KMS-11 (cell line): ENCODE data around the gene KLK14.

Experiments
- H2AFZ ChIP-seq: fragments of 200-600 bp; sonication (generic); 2 replicates; pipeline ENCODE4 v1.6.1; 2016; ENCODE audit warnings: antibody characterized with exemption, mixed run types, low read depth
- H3K27ac ChIP-seq: fragments of 200-600 bp; sonication (generic); 2 replicates; pipeline ENCODE4 v1.6.1; 2016; ENCODE audit warnings: mild to moderate bottlenecking, mixed run types
- H3K27me3 ChIP-seq: fragments of 200-600 bp; sonication (generic); 2 replicates; pipeline ENCODE4 v1.6.1; 2017; ENCODE audit warnings: mild to moderate bottlenecking, low read depth, mixed run types, moderate library complexity; ENCODE audit not compliant: insufficient read depth
- H3K36me3 ChIP-seq: fragments of 200-600 bp; sonication (generic); 2 replicates; pipeline ENCODE4 v1.6.1; 2017; ENCODE audit warnings: mild to moderate bottlenecking, mixed run types; ENCODE audit not compliant: insufficient read depth
- H3K4me1 ChIP-seq: fragments of 200-600 bp; sonication (generic); 2 replicates; pipeline ENCODE4 v1.6.1; 2016; ENCODE audit warnings: mild to moderate bottlenecking, low read depth, mixed run types; ENCODE audit not compliant: poor library complexity, severe bottlenecking
- H3K4me2 ChIP-seq: fragments of 200-600 bp; sonication (generic); 2 replicates; pipeline ENCODE4 v1.7.0; 2016; ENCODE audit warnings: mild to moderate bottlenecking, mixed run types
- H3K4me3 ChIP-seq: fragments of 200-600 bp; sonication (generic); IDR thresholded peaks from 2 replicates; pipeline ENCODE4 v1.6.1; 2017; ENCODE audit warnings: low read depth, low read length, mixed read lengths; ENCODE audit not compliant: insufficient read depth
- H3K79me2 ChIP-seq: fragments of 200-600 bp; sonication (generic); 2 replicates; pipeline ENCODE4 v1.6.1; 2016; ENCODE audit warnings: low read depth, mixed run types; ENCODE audit not compliant: insufficient read depth
- H3K9ac ChIP-seq: fragments of 200-600 bp; sonication (generic); 2 replicates; pipeline ENCODE4 v1.6.1; 2016; ENCODE audit warnings: mild to moderate bottlenecking, mixed run types
- H4K20me1 ChIP-seq: fragments of 200-600 bp; sonication (generic); 2 replicates; pipeline ENCODE4 v1.6.1; 2016; ENCODE audit warnings: mild to moderate bottlenecking, mixed run types; ENCODE audit not compliant: insufficient read depth
- TF ChIP-seq, protein P1 (sequence below): fragments of 200-600 bp; sonication (generic); conservative IDR thresholded peaks from 2 replicates; pipeline ENCODE4 v1.6.1; 2017; ENCODE audit warnings: low read depth, mild to moderate bottlenecking, antibody characterized with exemption, low read length, moderate library complexity, mixed read lengths

The KLK14 gene

DNA sequence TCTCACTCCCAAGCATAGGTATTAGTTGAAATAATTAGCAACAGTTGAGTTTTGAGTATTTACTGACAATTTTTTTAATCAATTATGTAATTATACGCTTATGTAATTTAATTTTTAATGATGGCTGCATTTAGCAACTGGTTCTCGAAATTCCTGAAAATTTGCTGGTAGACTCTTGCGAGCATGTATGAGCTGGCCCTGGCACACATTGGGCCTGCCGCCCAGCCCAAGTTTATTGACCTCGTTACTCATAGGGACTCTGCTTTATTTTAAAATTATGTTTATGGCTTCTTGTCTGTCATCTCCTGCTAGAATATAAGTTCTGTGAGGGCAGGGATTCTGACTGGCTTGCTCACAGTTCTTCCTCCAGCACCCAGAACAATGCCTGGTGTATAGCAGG lies 6.7 kb downstream of the KLK14 start:
- Histone ChIP-seq H3K27ac (no peak overlapping the region), H3K27me3 (peaks cover 10% of the 10 kb centered on the region; the same call in 1 of the 2 replicates), H2AFZ (no peak overlapping the region)

DNA sequence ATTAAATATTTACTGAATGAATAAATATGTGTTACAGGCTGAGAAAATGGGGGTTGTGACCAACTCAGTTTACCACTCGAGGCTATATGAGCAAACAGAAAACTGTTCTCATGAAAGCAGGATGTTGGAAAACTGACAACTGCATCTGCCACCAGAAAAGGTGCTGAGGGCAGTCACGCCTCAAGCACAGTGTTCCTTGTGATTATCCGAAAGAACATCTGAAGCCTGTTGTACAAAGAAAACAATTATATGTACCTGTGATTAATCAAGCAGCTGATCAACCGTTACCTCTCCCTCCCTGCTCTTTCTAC lies 11.6 kb downstream of the KLK14 start:
- Histone ChIP-seq H3K27ac (no peak overlapping the region), H3K36me3 (no peaks in the 10 kb centered on the region), H3K4me1 (no peaks in the 10 kb centered on the region), H2AFZ (no peak overlapping the region), H3K79me2 (no peaks in the 10 kb centered on the region), H3K9ac (no peak overlapping the region), H4K20me1 (no peaks in the 10 kb centered on the region), H3K4me3 (no peak overlapping the region), H3K4me2 (no peak overlapping the region), H3K27me3 (no peaks in the 10 kb centered on the region; the same call in 1 of the 2 replicates)
- TF ChIP-seq, protein P1, sequence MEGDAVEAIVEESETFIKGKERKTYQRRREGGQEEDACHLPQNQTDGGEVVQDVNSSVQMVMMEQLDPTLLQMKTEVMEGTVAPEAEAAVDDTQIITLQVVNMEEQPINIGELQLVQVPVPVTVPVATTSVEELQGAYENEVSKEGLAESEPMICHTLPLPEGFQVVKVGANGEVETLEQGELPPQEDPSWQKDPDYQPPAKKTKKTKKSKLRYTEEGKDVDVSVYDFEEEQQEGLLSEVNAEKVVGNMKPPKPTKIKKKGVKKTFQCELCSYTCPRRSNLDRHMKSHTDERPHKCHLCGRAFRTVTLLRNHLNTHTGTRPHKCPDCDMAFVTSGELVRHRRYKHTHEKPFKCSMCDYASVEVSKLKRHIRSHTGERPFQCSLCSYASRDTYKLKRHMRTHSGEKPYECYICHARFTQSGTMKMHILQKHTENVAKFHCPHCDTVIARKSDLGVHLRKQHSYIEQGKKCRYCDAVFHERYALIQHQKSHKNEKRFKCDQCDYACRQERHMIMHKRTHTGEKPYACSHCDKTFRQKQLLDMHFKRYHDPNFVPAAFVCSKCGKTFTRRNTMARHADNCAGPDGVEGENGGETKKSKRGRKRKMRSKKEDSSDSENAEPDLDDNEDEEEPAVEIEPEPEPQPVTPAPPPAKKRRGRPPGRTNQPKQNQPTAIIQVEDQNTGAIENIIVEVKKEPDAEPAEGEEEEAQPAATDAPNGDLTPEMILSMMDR: no peak

More for the DNA sequence above, 6.7 kb downstream of the KLK14 start:
- Histone ChIP-seq H3K36me3 (no peaks in the 10 kb centered on the region), H3K4me3 (no peak overlapping the region), H3K4me1 (no peaks in the 10 kb centered on the region), H3K79me2 (no peaks in the 10 kb centered on the region), H4K20me1 (no peaks in the 10 kb centered on the region), H3K9ac (no peak overlapping the region), H3K4me2 (no peak overlapping the region)
- TF ChIP-seq, protein P1: no peak

DNA sequence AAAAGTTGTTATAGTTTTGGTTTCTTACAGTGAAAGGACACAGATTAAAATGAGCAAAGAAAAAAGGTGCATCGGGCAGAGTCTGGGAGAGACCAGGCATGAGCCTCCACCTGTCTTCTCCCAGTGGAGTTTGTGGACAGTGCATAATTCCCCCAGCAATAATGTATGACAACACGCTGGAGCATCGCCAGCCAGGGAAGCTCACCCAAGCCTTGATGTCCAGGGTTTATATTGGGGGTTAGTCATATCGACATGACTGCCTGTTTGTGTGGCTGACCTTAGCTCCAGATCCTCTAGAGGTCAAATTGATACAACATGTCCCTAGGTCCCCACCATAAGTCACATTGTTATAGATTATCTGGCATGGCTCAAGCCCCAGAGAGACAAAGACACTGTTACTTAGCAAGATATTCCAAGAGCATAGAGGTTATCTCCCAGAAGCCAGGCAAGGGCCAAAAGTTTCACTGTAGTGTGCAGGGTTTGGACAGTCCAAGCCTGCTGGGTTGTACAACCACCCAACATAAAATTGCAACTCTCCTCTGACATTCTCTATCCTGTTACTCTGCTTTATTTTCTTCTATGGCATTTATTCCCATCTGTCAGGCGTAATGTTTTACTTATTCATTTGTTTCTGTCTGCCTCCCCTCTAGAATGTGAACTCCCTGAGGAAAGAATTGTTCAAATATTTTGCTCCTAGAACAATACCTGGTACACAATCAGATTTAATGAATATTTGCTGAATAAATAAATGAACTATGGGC lies 12.2 kb downstream of the KLK14 start:
- H3K4me2 ChIP-seq: no peak overlapping the region
- H3K9ac ChIP-seq: no peak overlapping the region
- H2AFZ ChIP-seq: no peak overlapping the region
- H3K36me3 ChIP-seq: no peaks in the 10 kb centered on the region
- no peaks in the 10 kb centered on the region for H4K20me1 ChIP-seq
- H3K27ac ChIP-seq: no peak overlapping the region
- H3K27me3 ChIP-seq: no peaks in the 10 kb centered on the region; the same call in 1 of the 2 replicates
- TF ChIP-seq, protein P1: no peak
- no peaks in the 10 kb centered on the region for H3K4me1 ChIP-seq
- no peak overlapping the region for H3K4me3 ChIP-seq
- no peaks in the 10 kb centered on the region for H3K79me2 ChIP-seq

DNA sequence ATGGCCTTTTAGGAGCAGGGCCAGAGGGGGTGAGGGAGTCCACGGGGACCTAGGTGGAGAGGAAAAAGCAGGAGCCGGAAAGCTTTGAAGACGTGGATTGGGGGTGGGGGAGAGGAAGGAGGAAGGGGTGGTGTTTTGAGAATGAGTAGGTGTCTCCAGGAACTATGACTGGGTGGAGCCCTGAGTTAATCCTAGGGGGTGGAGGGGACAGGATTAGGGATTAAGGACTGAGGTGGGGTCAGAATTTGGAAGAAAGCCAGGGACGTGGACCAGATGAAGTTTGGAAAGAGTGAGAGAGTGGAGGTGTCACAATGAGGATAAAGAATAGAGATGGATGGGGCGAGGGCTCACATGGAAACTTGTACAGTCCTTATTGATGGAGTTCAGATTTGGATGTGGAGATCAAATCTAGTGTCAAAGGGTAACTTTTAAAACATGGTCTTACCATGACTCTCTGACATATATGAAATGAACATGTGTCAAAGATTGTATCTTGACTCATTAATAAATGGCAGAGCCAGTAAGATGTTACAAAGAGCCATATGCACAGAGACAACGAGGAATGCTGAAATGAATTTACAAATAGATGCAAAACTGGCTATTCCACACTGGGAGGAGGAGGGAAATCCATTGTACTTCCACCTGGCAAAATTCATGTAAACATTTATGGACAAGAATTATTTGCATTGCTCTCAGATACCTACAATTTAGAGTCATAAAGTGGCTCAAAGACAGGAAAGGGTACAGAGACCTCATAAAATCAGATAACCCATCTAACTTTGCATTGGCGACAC lies 16.1 kb downstream of the KLK14 start:
- H2AFZ ChIP-seq: no peak overlapping the region
- H3K4me1 ChIP-seq: no peaks in the 10 kb centered on the region
- TF ChIP-seq, protein P1: no peak
- no peaks in the 10 kb centered on the region for H3K79me2 ChIP-seq
- H3K4me2 ChIP-seq: no peak overlapping the region
- no peak overlapping the region for H3K9ac ChIP-seq
- no peaks in the 10 kb centered on the region; the same call in 1 of the 2 replicates for H3K27me3 ChIP-seq
- H4K20me1 ChIP-seq: no peaks in the 10 kb centered on the region
- H3K27ac ChIP-seq: no peak overlapping the region
- no peak overlapping the region for H3K4me3 ChIP-seq
- H3K36me3 ChIP-seq: no peaks in the 10 kb centered on the region
